Stomach (tissue), 9 donors: ENCODE measurements around the gene OPHN1. TPM values are rescaled to one million over a fixed set of nuclear protein-coding genes. Genes with fewer than 3 reads are reported as not detected.

Source experiments
- DNase-seq, 2 donors: peaks; one replicate each; pipeline versions ENCODE4 v3.0.0 to v3.0.0-alpha.2; 2013 to 2019
- H3K27ac ChIP-seq, 5 donors: fragments of 200-600 bp in 4 of 5; sonication (generic) in 4 of 5; one replicate each; pipeline ENCODE4 v1.5.1; 2013 to 2019; ENCODE audit warnings: mild to moderate bottlenecking in 1 of 5, moderate library complexity in 1 of 5
- H3K27me3 ChIP-seq, 3 donors: fragments of 200-600 bp; sonication (generic); one replicate each; pipeline ENCODE4 v1.5.1; 2017 to 2019; ENCODE audit warnings: mixed run types in 1 of 3
- H3K36me3 ChIP-seq, 4 donors: fragments of 200-600 bp; sonication (generic); 1 replicate in 3 of 4; 2 replicates in 1 of 4; pipeline ENCODE4 v1.5.1; 2016 to 2019
- H3K4me1 ChIP-seq, 4 donors: fragments of 200-600 bp; sonication (generic); one replicate each; pipeline ENCODE4 v1.5.1; 2016 to 2019
- H3K4me3 ChIP-seq, 4 donors: fragments of 200-600 bp; sonication (generic) in 3 of 4; one replicate each; pipeline ENCODE4 v1.5.1; 2016 to 2019; ENCODE audit warnings: mild to moderate bottlenecking in 1 of 4
- H3K9me3 ChIP-seq, 4 donors: fragments of 200-600 bp; sonication (generic); one replicate each; pipeline ENCODE4 v1.5.1; 2016 to 2019
- EP300 ChIP-seq: sonication (generic); formaldehyde crosslinking; IDR thresholded peaks from one replicate; pipeline ENCODE4 v1.6.1; 2017; ENCODE audit warnings: antibody characterized with exemption
- POLR2A ChIP-seq, 4 donors: fragments of 450-650 bp; IDR thresholded peaks; one replicate each; pipeline ENCODE4 v1.6.1; 2016; ENCODE audit warnings: antibody characterized with exemption in 4 of 4, control low read depth in 2 of 4, mild to moderate bottlenecking in 1 of 4, moderate library complexity in 1 of 4
- POLR2AphosphoS5 ChIP-seq, 3 donors: sonication (generic); formaldehyde crosslinking; IDR thresholded peaks; one replicate each; pipeline ENCODE4 v1.6.1; 2016; ENCODE audit warnings: antibody characterized with exemption in 3 of 3
- WGBS, 5 donors: extraction: QIAGEN DNeasy Blood & Tissue Kit in 3 of 5; methylation state at CpG; one replicate each; pipeline versions ENCODE4 v1.1.5 to v1.1.7; 2013 to 2018; 5-methylcytosine and 5-hydroxymethylcytosine counted together
- intact Hi-C: fragments of 100-400 bp; cut with DNase I; formaldehyde crosslinking; loops from one replicate; pipeline ENCODE4 v1.15.1; 2023; ENCODE audit warnings: low total_unique reads
- polyA plus RNA-seq, 3 donors: library from polyadenylated mRNA; stranded (reverse); fragments of 200-250 nt; gene quantifications; one replicate each; pipeline ENCODE4 v1.2.3, GENCODE V29; 2013
- total RNA-seq, 5 donors: library from RNA; depleted of rRNA; stranded (reverse); fragments of >200 nt; gene quantifications; one replicate each; pipeline versions ENCODE4 v1.1.0 to v1.2.3, GENCODE V29; 2014 to 2016
- TF ChIP-seq, protein P1 (sequence below), 7 experiments: fragments of 450-650 bp in 4 of 7; fragments of 200-600 bp in 3 of 7; sonication (generic) in 3 of 7; IDR thresholded peaks; one replicate each; pipeline ENCODE4 v1.5.1; 2016 to 2019; ENCODE audit warnings: antibody characterized with exemption in 7 of 7, control low read depth in 2 of 7, mild to moderate bottlenecking in 1 of 7
- donor health status: healthy with polysubstance abuse.
- donor health status: Bipolar disorder and iron deficiency.
- donor health status: healthy.

OPHN1 gene
- total and polyA plus RNA-seq, 8 donors: 0.78 to 76.4 (median 5.0) TPM

DNA sequence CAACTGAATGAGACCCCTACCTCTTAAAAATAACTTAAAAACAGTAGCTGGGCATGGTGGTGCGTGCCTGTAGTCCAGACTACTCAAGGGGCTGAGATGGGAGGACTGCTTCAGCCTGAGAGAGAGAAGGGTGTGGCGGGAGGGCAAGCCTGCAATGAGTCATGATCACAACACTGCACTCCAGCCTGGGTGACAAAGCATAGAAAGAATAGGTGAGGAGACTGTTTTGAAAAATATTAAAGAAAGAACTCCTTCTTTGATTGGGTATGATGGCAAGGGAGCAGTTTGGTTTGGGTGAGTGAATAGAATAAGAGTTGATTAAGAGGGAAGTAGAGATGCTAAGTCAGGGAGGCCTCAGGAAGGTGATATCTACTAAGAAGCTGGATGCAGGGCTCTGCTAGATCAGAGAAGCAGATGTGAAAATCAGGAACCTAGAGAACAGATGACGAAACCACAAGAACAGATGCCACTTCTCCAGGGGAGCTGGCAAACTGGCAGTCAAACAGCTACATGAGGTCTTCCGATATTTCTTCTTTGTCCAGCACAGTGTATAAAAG is 318.6 kb downstream of the OPHN1 start:
- WGBS, 5 donors: 63 to 92% (median 73%) methylated on average over 4 of the region's 4 CpGs
- TF ChIP-seq EP300: no peak
- no peak for TF ChIP-seq POLR2A (IDR thresholded peaks at IDR 0.05)
- TF ChIP-seq POLR2AphosphoS5 (IDR thresholded peaks at IDR 0.05): no peak
- TF ChIP-seq, protein P1, sequence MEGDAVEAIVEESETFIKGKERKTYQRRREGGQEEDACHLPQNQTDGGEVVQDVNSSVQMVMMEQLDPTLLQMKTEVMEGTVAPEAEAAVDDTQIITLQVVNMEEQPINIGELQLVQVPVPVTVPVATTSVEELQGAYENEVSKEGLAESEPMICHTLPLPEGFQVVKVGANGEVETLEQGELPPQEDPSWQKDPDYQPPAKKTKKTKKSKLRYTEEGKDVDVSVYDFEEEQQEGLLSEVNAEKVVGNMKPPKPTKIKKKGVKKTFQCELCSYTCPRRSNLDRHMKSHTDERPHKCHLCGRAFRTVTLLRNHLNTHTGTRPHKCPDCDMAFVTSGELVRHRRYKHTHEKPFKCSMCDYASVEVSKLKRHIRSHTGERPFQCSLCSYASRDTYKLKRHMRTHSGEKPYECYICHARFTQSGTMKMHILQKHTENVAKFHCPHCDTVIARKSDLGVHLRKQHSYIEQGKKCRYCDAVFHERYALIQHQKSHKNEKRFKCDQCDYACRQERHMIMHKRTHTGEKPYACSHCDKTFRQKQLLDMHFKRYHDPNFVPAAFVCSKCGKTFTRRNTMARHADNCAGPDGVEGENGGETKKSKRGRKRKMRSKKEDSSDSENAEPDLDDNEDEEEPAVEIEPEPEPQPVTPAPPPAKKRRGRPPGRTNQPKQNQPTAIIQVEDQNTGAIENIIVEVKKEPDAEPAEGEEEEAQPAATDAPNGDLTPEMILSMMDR (IDR thresholded peaks at IDR 0.05): no peak
- DNase-seq: peak in 1 of 2 donors; percentile 16

GRCh38 chrX:68113837-68114572 is 319.3 kb downstream of the OPHN1 start:
- 73 to 81% (median 76%) methylated on average over 4 to 5 of the region's 5 CpGs for WGBS, 5 donors
- TF ChIP-seq, protein P1 (IDR thresholded peaks at IDR 0.05): no peak
- TF ChIP-seq EP300 (no peak), POLR2AphosphoS5 (IDR thresholded peaks at IDR 0.05) (no peak), POLR2A (IDR thresholded peaks at IDR 0.05) (no peak)
- Histone ChIP-seq H3K27ac (no peak overlapping the region), H3K27me3 (no peaks in the 10 kb centered on the region), H3K4me1 (no peaks in the 10 kb centered on the region), H3K4me3 (no peak overlapping the region), H3K36me3 (peaks cover 0 to 20% (median 7%) of the 10 kb centered on the region in 4 donors), H3K9me3 (no peaks in the 10 kb centered on the region)
- intact Hi-C loops: no loop called here
- no peak for DNase-seq

More for the DNA sequence above, 318.6 kb downstream of the OPHN1 start:
- Histone ChIP-seq H3K9me3 (no peaks in the 10 kb centered on the region), H3K4me1 (no peaks in the 10 kb centered on the region), H3K27me3 (no peaks in the 10 kb centered on the region), H3K36me3 (peaks cover 0 to 18% (median 7%) of the 10 kb centered on the region in 4 donors), H3K4me3 (no peak overlapping the region), H3K27ac (no peak overlapping the region)
- intact Hi-C loops: no loop called here

GRCh38 chrX:68112321-68112720 is 321.0 kb downstream of the OPHN1 start:
- no peak overlapping the region for H3K27ac ChIP-seq
- WGBS, 5 donors: 57 to 86% (median 83%) methylated on average over 3 of the region's 3 CpGs
- no peaks in the 10 kb centered on the region for H3K27me3 ChIP-seq
- TF ChIP-seq POLR2A (IDR thresholded peaks at IDR 0.05): no peak
- TF ChIP-seq POLR2AphosphoS5 (IDR thresholded peaks at IDR 0.05): no peak
- TF ChIP-seq, protein P1 (IDR thresholded peaks at IDR 0.05): no peak
- no peak for TF ChIP-seq EP300
- H3K9me3 ChIP-seq: no peaks in the 10 kb centered on the region
- no peaks in the 10 kb centered on the region for H3K4me1 ChIP-seq
- peaks cover 0 to 17% (median 7%) of the 10 kb centered on the region in 4 donors for H3K36me3 ChIP-seq
- intact Hi-C loops: no loop called here
- DNase-seq: no peak
- H3K4me3 ChIP-seq: no peak overlapping the region

GRCh38 chrX:68109162-68109561 is 324.1 kb downstream of the OPHN1 start:
- intact Hi-C loops: no loop called here
- Histone ChIP-seq H3K4me3 (no peak overlapping the region), H3K27ac (no peak overlapping the region), H3K36me3 (peaks cover 0 to 17% (median 9%) of the 10 kb centered on the region in 4 donors), H3K9me3 (peaks cover 0 to 4% (median 0%) of the 10 kb centered on the region in 4 donors), H3K27me3 (no peaks in the 10 kb centered on the region), H3K4me1 (no peaks in the 10 kb centered on the region)
- no peak for DNase-seq
- no peak for TF ChIP-seq POLR2A (IDR thresholded peaks at IDR 0.05)
- no peak for TF ChIP-seq EP300
- no peak for TF ChIP-seq POLR2AphosphoS5 (IDR thresholded peaks at IDR 0.05)
- TF ChIP-seq, protein P1 (IDR thresholded peaks at IDR 0.05): no peak
